PFSK-1 (cell line): ENCODE measurements around the gene MYT1.

Experiments
- FOXP2 ChIP-seq: optimal IDR thresholded peaks from 2 replicates; pipeline ENCODE3; 2011; ENCODE audit warnings: borderline replicate concordance, control low read depth, inconsistent platforms; ENCODE audit not compliant: insufficient read depth; ENCODE audit errors: extremely low read length, extremely low read depth
- POLR2AphosphoS5 ChIP-seq: IDR thresholded peaks from 2 replicates; pipeline ENCODE4 v1.6.1; 2012; ENCODE audit warnings: low read depth, mild to moderate bottlenecking, control low read depth, low read length, moderate library complexity
- REST ChIP-seq, 2 experiments: IDR thresholded peaks; 2 replicates each; pipeline versions ENCODE4 v1.6.1 to v1.8.0; 2011 to 2012; ENCODE audit warnings: low read depth in 2 of 2, low read length in 2 of 2, control low read depth in 1 of 2, inconsistent platforms in 1 of 2, mild to moderate bottlenecking in 1 of 2, moderate library complexity in 1 of 2; ENCODE audit not compliant: insufficient read depth in 1 of 2
- SIN3A ChIP-seq: IDR thresholded peaks from 2 replicates; pipeline ENCODE4 v1.6.1; 2012; ENCODE audit warnings: mild to moderate bottlenecking, low read length, moderate library complexity, borderline replicate concordance; ENCODE audit not compliant: insufficient read depth
- TAF1 ChIP-seq: IDR thresholded peaks from 2 replicates; pipeline ENCODE4 v1.6.1; 2012; ENCODE audit warnings: low read length, control low read depth, borderline replicate concordance; ENCODE audit not compliant: insufficient read depth

Gene MYT1

GRCh38 chr20:64182146-64182865 lies 18.1 kb downstream of the MYT1 start:
- TF ChIP-seq FOXP2, result no peak
- no peak for TF ChIP-seq REST (IDR thresholded peaks at IDR 0.05; ENCODE audit: insufficient read depth in 1 of 2, low read depth in 2 of 2, low read length in 2 of 2)
- no peak for TF ChIP-seq TAF1
- no peak for TF ChIP-seq POLR2AphosphoS5
- no peak for TF ChIP-seq SIN3A

- no peak for TF ChIP-seq TAF1
Measured at GRCh38 chr20:64183313-64183712, 19.1 kb downstream of the MYT1 start.

- no peak for TF ChIP-seq POLR2AphosphoS5
- no peak for TF ChIP-seq TAF1
- TF ChIP-seq SIN3A, result no peak
- no peak for TF ChIP-seq FOXP2
- no peak for TF ChIP-seq REST (IDR thresholded peaks at IDR 0.05; ENCODE audit: insufficient read depth in 1 of 2, low read depth in 2 of 2, low read length in 2 of 2)
Measured at GRCh38 chr20:64184795-64185194, 20.5 kb downstream of the MYT1 start.

GRCh38 chr20:64185276-64185900 lies 21.1 kb downstream of the MYT1 start:
- TF ChIP-seq REST (IDR thresholded peaks at IDR 0.05; ENCODE audit: insufficient read depth in 1 of 2, low read depth in 2 of 2, low read length in 2 of 2) (no peak), SIN3A (no peak), POLR2AphosphoS5 (no peak), TAF1 (no peak)

GRCh38 chr20:64186071-64186598 lies 21.9 kb downstream of the MYT1 start:
- TF ChIP-seq TAF1 (no peak), POLR2AphosphoS5 (no peak), SIN3A (no peak), REST (IDR thresholded peaks at IDR 0.05; ENCODE audit: insufficient read depth in 1 of 2, low read depth in 2 of 2, low read length in 2 of 2) (no peak), FOXP2 (no peak)
